Fibroblast of skin of right quadriceps (primary cell): ENCODE results near the gene PSMD3.

ENCODE experiments used
- DNase-seq: peaks from one replicate; pipeline ENCODE4 v3.0.0-alpha.2; 2013

Gene PSMD3

GRCh38 chr17:39962642-39963220 lies 17.9 kb upstream of the PSMD3 start, which contains the start of gene GSDMA:
Gene GSDMA, plus strand, starts transcription at chr17:39963004. Its CDS starts 2,684 bp downstream, at chr17:39965688.
- DNase-seq, result no peak

- DNase-seq, result no peak
Observed at GRCh38 chr17:39963829-39964228, 16.8 kb upstream of the PSMD3 start.

- DNase-seq, result no peak
Observed at GRCh38 chr17:39965017-39965699, 15.4 kb upstream of the PSMD3 start.

- no peak for DNase-seq
Observed at GRCh38 chr17:39966771-39967170, 13.8 kb upstream of the PSMD3 start.

- no peak for DNase-seq
Observed at GRCh38 chr17:39968761-39969160, 11.8 kb upstream of the PSMD3 start.

GRCh38 chr17:39969375-39969774 lies 11.2 kb upstream of the PSMD3 start:
- no peak for DNase-seq

GRCh38 chr17:39970157-39970692 lies 10.4 kb upstream of the PSMD3 start:
- DNase-seq, result no peak

- no peak for DNase-seq
Observed at GRCh38 chr17:39971076-39971603, 9.5 kb upstream of the PSMD3 start.

- no peak for DNase-seq
Observed at GRCh38 chr17:39972271-39972670, 8.3 kb upstream of the PSMD3 start.

GRCh38 chr17:39973496-39973895 lies 7.1 kb upstream of the PSMD3 start:
- DNase-seq, result peak; percentile 41

- DNase-seq, result no peak
Observed at GRCh38 chr17:39974433-39974832, 6.2 kb upstream of the PSMD3 start.

- no peak for DNase-seq
Observed at GRCh38 chr17:39975801-39976200, 4.8 kb upstream of the PSMD3 start.

GRCh38 chr17:39979016-39979670 lies 1.5 kb upstream of the PSMD3 start:
- DNase-seq, result peak; percentile 88

GRCh38 chr17:39979893-39980350 lies 685 bp upstream of the PSMD3 start:
- DNase-seq, result peak; percentile 38

GRCh38 chr17:39981207-39981741 lies 667 bp downstream of the PSMD3 start:
- DNase-seq, result no peak

GRCh38 chr17:39981766-39982375 lies 1.3 kb downstream of the PSMD3 start:
- no peak for DNase-seq

GRCh38 chr17:39988206-39988810 lies 7.7 kb downstream of the PSMD3 start:
- no peak for DNase-seq

- no peak for DNase-seq
Observed at GRCh38 chr17:39994448-39994847, 13.8 kb downstream of the PSMD3 start.

- no peak for DNase-seq
Observed at GRCh38 chr17:39995438-39995837, 14.8 kb downstream of the PSMD3 start.

GRCh38 chr17:39996162-39996561 lies 15.6 kb downstream of the PSMD3 start:
- no peak for DNase-seq

- no peak for DNase-seq
Observed at GRCh38 chr17:39996800-39997199, 16.2 kb downstream of the PSMD3 start.

- no peak for DNase-seq
Observed at GRCh38 chr17:39997543-39997942, 16.9 kb downstream of the PSMD3 start.
